Measurements from ENCODE around the gene SREBF2. TPM values are rescaled to one million over a fixed set of nuclear protein-coding genes. Genes with fewer than 3 reads are reported as not detected.
"Not testable (repeated sequence)": the region's sequence is repeated elsewhere in the genome, so short reads cannot be mapped to it uniquely, and the experiment has no call there.

Gene SREBF2
- polyA plus RNA-seq, 5 donors = 52.1 to 92.9 (median 68.6) TPM

DNA sequence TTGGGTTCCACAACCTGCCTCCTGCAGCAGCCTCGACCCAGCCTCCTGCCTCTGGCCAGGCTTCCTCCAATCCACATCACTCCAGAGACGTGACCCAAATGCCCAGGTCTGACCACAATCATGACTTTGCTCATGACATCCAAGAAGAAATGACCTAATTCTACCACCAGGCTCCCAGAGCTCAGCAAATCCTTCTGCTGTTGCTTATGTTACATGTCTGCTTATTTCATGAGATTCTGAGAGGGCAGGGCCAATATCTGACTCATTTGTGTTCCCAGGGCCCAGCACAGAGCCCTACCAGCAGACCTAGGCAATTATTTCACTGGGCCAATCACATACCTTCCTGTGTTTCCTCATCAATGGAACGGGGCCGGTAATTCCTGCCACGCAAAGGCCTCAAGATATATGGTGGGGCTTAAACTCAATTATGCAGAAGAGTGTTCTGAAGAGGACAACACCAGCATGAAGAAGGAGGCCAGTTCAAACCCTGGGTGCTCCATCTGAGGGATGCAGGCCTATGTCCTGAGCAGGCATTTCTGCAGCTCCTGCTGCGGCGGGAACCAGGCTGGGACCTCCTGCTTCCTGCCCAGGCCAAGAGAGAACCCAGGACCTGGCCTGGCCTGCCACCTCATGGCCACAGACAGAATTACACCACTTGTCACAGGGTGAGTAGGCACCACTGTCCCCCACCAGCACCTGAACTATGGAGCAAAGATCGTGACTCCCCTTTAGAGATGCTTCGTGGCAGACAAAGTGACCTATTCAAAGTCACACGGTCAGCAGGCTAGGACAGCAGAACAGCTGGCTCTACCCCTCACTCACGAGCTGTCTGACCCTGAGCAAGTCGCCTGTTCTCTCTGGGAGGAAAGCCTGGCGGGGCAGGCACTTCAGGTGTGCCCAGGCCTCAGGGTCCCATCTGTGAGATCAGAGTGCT, 108.2 kb downstream of the SREBF2 start:
- DNase-seq = peak; percentile 61 to 64

DNA sequence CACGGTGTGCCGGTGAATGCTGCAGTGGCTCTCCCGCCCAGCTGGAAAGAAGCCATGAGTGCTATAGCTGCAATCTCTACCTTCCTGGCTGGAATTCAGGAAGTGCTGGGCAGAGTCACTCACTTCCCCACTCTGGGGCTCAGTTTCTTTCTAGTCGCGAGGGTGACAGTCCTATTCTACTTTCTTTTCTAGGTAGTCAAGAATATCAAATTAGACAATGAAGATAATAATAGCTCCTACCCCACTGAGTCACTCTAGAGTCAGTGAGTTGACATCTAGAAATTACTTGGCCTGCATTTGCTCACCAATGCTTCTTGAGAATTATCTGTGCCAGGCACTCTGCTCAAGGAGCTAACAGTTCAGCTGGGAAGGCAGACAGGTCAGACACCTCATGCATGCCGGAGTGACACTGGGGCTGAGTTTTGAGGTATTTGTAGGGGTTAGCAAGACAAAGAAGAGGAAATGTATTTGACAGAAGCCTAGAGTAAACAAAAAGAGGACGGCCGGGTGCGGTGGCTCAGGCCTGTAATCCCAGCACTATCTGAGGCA, 110.8 kb downstream of the SREBF2 start:
- DNase-seq = no peak

DNA sequence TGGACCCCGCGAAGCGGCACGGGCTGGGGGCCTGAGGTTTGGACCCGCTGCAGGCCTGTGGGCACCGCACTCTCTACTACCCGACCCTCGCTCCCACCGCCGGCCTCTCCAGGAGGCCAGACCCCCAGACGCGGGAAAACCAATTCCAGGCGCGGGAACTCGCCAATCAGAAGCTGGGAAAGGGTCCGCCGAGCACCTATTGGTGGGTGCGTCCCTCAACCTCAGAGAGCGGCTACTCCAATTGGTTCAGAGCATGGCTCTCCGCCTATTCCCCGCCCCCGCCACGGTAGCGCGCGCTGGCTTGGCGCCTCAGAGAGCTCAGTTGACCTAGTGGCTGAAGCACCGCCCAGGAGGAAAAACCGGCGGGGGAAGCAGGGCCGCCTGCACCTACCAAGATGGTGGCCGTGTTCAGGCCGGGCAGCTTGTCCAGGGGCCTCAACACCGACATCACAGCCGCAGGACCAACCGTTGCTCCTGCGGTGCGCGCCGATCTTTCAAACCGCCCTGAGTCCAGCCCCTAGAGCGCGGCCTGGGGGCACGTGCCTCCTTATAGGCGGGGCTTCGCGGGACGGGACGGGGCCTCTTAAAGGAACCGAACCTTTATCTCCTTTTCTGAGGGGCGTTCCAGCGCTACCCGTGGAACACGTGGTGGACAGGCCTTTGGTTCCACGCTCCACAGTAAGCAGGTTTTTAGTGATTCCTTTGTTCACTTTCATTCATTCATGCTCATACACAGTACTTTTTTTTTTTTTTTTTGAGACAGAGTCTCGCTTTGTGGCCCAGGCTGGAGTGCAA, 113.9 kb downstream of the SREBF2 start, which contains the start of gene CENPM:
CENPM (minus strand) TSS at position 524 of the 795 bp plus-strand sequence; CDS start at position 448, 76 bp downstream.
- DNase-seq = peak; percentile 91 to 93

DNA sequence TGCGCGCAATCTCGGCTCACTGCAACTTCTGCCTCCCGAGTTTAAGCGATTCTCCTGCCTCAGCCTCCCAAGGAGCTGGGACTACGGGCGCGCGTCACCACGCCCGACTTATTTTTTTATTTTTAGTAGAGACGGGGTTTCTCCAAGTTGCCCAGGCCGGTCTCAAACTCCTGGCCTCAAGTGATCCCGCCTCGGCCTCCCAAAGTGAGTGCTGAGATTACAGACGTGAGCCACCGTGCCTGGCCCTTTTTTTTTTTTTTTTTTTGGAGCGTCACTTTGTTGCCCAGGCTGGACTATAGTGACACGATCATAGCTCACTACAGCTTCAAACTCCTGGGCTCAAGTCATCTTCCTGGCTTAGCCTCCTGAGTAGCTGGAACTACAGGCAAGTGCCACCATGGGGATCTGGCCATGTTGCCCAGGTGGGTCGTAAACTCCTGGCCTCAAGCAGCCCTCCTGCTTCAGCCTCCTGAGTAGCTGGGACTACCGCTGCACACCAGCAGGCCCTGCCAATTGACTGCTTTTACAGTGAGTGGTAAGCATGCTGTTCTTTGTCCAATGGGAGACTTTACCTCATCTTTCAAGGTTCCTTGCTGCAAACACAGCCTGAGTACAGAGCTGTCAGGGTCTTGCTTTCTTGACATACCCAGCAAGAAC, 114.6 kb downstream of the SREBF2 start:
- no peak for DNase-seq

DNA sequence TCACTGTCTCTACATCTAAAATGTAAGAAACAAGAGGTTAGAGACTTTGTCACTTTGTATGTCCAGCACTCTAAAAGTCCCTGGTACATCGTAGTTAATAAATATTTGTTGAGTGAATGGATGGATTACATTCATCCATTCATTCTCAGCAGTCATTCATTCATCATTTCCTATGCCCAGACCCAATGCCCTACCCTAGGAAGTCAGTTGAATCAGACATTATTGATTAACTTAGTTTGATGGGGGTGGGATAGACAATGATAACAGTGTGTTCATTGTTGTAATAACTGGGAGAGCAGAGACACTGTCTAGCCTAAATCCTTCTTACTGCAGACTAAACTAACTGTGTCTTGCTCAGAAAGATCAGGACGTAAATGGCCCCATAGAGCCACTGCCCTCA, 115.2 kb downstream of the SREBF2 start:
- DNase-seq = no peak

DNA sequence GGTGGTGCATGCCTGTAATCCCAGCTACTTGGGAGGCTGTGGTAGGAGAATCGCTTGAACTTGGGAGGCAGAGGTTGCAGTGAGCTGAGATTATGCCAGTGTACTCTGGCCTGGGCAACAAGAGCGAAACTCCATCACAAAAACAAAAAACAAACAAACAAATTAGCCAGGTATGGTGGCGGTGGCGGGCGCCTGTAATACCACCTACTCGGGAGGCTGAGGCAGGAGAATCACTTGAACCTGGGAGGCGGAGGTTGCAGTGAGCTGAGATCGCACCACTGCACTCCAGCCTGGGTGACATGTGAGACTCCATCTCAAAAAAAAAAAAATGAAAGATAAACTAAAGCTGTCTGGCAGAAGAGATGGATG, 116.0 kb downstream of the SREBF2 start:
- not testable (repeated sequence) for DNase-seq

DNA sequence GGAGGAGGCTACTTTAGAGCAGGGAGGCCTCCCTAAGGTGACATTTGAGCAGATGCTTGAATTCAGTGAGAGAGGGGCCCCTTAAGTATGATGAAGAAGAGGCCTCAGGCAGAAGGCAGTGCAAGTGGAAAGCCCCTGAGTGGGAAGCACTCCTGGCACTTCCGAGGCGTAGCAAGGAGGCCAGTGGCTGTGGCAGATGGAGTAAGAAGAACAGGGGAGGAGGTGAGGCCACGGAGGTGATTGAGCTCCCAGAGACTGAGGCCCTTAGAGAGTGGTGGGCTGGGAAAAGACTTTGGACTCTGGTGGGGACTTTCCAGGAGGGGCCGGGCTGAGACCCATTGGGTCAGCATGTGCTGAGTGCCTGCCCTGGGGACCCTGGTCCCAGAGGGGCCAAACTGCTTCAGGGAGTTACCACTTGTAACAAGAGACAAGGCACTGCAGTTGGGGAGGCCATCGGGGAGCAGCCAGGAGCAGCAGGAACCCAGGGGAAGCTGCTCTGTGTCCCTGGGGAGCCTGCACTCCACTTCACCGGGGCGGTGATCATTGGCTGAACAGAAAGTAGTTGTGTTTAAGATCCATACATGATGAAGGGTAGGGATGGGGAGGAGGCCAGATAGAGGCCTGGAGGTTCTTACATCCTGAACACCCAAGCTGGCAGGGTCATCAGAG, 116.5 kb downstream of the SREBF2 start:
- DNase-seq = no peak

DNA sequence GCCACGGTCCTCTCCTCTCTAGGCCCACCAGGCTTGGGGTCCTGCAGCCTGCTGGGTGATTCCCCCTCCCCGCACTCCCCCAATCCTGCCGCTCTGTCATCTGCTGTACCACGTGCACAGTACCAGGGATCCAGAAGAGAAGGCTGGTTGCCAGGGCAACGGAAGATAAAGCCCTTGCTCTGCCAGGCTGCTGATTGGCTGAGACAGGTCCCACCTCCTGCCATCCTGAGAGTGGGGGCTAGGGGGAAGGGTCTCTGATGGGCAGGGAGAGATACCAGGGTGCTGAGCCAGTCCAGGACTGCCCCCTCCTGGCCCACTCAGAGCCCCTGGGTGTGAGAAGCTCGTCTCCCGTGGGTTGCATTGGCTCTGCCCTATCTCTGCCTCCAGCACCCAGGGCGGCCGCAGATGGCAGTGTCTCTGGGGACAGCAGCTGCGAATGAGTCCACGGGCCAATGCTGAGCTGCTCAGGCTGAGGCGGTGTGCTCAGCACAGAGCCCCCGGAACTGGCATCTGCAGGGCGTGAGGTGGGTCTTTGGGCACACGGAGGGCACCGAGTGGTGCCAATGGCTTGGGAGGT, 119.1 kb downstream of the SREBF2 start, which contains the start of gene SMIM45:
SMIM45 (plus strand) TSS at position 253 of the 577 bp plus-strand sequence.
- DNase-seq = no peak

DNA sequence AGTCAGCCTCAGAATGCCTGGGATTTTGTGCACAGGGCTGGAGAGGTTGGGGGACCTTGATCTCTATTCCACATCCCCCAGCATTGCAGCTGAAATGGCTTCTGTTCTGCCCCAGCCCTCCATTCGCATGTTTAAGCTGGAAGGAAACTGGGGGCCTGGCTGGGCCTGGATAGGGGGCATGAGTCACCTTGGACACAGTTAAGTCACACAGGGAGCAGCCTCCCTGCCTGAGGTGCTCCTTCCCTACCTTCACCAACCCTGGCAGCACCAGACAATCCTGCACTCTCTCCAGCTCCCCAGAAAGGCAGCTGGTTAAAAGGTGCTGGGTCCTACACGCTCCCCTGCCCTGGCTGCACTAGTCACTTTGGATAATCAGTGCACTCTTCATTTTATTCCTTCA, 119.8 kb downstream of the SREBF2 start:
- DNase-seq = no peak

Other genes with a start within 250 kb of the SREBF2 start
- gene PMM1, start 243.3 kb upstream of the SREBF2 start, polyA plus RNA-seq (ENCODE audit: insufficient read depth in 1 of 5, insufficient read length in 5 of 5, low replicate concordance in 1 of 5) = 10 to 100 TPM; 41.2 to 63.1 (median 52.3) TPM
- gene DESI1, start 212.1 kb upstream of the SREBF2 start, polyA plus RNA-seq (ENCODE audit: insufficient read depth in 1 of 5, insufficient read length in 5 of 5, low replicate concordance in 1 of 5) = 10 to 100 TPM; 19.4 to 30.8 (median 28.7) TPM
- 100 to 1,000 TPM; 307 to 378 (median 331) TPM for gene XRCC6, start 211.8 kb upstream of the SREBF2 start, polyA plus RNA-seq (ENCODE audit: insufficient read depth in 1 of 5, insufficient read length in 5 of 5, low replicate concordance in 1 of 5)
- gene SNU13, start 144.2 kb upstream of the SREBF2 start, polyA plus RNA-seq (ENCODE audit: insufficient read depth in 1 of 5, insufficient read length in 5 of 5, low replicate concordance in 1 of 5) = 100 to 1,000 TPM; 107 to 155 (median 115) TPM
- gene MEI1, start 133.6 kb upstream of the SREBF2 start, polyA plus RNA-seq (ENCODE audit: insufficient read depth in 1 of 5, insufficient read length in 5 of 5, low replicate concordance in 1 of 5) = 1 to 10 TPM; 2.0 to 4.3 (median 2.9) TPM
- 10 to 100 TPM in 1 of 5 donors, 1 to 10 TPM in 4; 8.1 to 10.0 (median 9.3) TPM for gene CCDC134, start 32.4 kb upstream of the SREBF2 start, polyA plus RNA-seq (ENCODE audit: insufficient read depth in 1 of 5, insufficient read length in 5 of 5, low replicate concordance in 1 of 5)
- under 1 TPM in 3 of 5 donors, not detected in 2; 0.08 to 0.27 (median 0.21) TPM for gene SHISA8, start 82.0 kb downstream of the SREBF2 start, polyA plus RNA-seq (ENCODE audit: insufficient read depth in 1 of 5, insufficient read length in 5 of 5, low replicate concordance in 1 of 5)
- 1 to 10 TPM; 1.5 to 3.0 (median 1.8) TPM for gene TNFRSF13C, start 93.7 kb downstream of the SREBF2 start, polyA plus RNA-seq (ENCODE audit: insufficient read depth in 1 of 5, insufficient read length in 5 of 5, low replicate concordance in 1 of 5)
- gene CENPM, start 114.0 kb downstream of the SREBF2 start, polyA plus RNA-seq (ENCODE audit: insufficient read depth in 1 of 5, insufficient read length in 5 of 5, low replicate concordance in 1 of 5) = 10 to 100 TPM; 11.6 to 17.4 (median 15.6) TPM
- 1 to 10 TPM; 1.3 to 1.7 (median 1.4) TPM for gene SEPTIN3, start 136.3 kb downstream of the SREBF2 start, polyA plus RNA-seq (ENCODE audit: insufficient read depth in 1 of 5, insufficient read length in 5 of 5, low replicate concordance in 1 of 5)
- gene WBP2NL, start 165.7 kb downstream of the SREBF2 start, polyA plus RNA-seq (ENCODE audit: insufficient read depth in 1 of 5, insufficient read length in 5 of 5, low replicate concordance in 1 of 5) = 1 to 10 TPM; 2.3 to 4.4 (median 3.6) TPM
- gene NAGA, start 237.7 kb downstream of the SREBF2 start, polyA plus RNA-seq (ENCODE audit: insufficient read depth in 1 of 5, insufficient read length in 5 of 5, low replicate concordance in 1 of 5) = 10 to 100 TPM; 25.4 to 28.9 (median 28.2) TPM
- gene PHETA2, start 241.1 kb downstream of the SREBF2 start, polyA plus RNA-seq (ENCODE audit: insufficient read depth in 1 of 5, insufficient read length in 5 of 5, low replicate concordance in 1 of 5) = 10 to 100 TPM; 12.7 to 22.1 (median 14.5) TPM
- gene SMDT1, start 246.6 kb downstream of the SREBF2 start, polyA plus RNA-seq (ENCODE audit: insufficient read depth in 1 of 5, insufficient read length in 5 of 5, low replicate concordance in 1 of 5) = 100 to 1,000 TPM in 3 of 5 donors, 10 to 100 TPM in 2; 73.4 to 118 (median 103) TPM

Data from right lung (tissue), 5 donors.